Stimulated activated naive CD8-positive, alpha-beta T cell treated with anti-CD3 and anti-CD28 coated beads, Interleukin-15, amount 100 ng/mL, for 72 hours (primary cell): ENCODE measurements around the gene SELENON.
A peak's percentile ranks its signal among the peaks of the same experiment; 100 is the strongest.

ENCODE experiments used
- ATAC-seq: fragments of 150-1000 bp; cut with Tn5 transposase; 2 replicates; pipeline ENCODE4 v1.10.0; 2021; ENCODE audit warnings: mild to moderate bottlenecking, moderate library complexity
- DNase-seq, 2 donors: peaks; one replicate each; pipeline ENCODE4 v3.0.0; 2021 to 2022
- H3K27ac Mint-ChIP-seq, 2 donors: one replicate each; pipeline ENCODE4 v1.8.0; 2022; ENCODE audit warnings: mild to moderate bottlenecking in 2 of 2, mixed read lengths in 2 of 2, moderate library complexity in 2 of 2
- H3K27me3 Mint-ChIP-seq: one replicate; pipeline ENCODE4 v1.8.0; 2022; ENCODE audit warnings: mixed read lengths
- H3K4me1 Mint-ChIP-seq: one replicate; pipeline ENCODE4 v1.8.0; 2022; ENCODE audit warnings: mild to moderate bottlenecking, mixed read lengths
- H3K4me3 Mint-ChIP-seq, 2 donors: one replicate each; pipeline ENCODE4 v1.8.0; 2022; ENCODE audit warnings: mild to moderate bottlenecking in 2 of 2, mixed read lengths in 2 of 2, moderate library complexity in 1 of 2
- H3K9me3 Mint-ChIP-seq, 2 donors: one replicate each; pipeline ENCODE4 v1.8.0; 2022; ENCODE audit warnings: mixed read lengths in 2 of 2

SELENON gene

DNA sequence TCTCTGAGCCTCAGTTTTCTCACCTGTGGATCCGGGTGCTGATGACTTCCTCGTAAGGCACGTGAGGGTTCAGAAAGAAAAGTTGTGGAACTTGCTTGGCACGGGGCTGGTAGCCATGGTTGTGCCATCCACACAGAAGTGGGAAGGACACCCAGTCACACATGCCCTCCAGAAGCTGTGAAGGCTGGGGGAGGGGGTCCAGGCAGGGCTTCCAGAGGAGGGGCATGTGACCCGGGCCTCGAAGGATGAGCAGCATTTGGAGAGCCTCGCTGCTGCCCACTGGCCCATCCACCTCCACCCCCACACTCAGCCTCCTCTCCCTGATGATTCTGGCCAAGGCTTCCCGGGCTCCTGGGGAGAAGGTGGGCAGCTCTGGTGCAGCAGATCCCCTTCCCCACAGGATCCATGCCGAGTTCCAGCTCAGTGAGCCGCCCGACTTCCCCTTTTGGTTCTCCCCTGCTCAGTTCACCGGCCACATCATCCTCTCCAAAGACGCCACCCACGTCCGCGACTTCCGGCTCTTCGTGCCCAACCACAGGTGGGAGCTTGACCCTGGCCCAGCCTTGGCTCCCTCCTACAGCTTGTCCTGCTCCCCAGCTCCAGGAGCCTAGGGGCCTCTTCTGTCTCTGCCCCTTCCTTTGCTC is 9.4 kb downstream of the SELENON start:
- no peak overlapping the region for H3K4me3 Mint-ChIP-seq
- DNase-seq (no peak), ATAC-seq (no peak)
- H3K4me1 Mint-ChIP-seq = peaks cover 34% of the 10 kb centered on the region
- H3K9me3 Mint-ChIP-seq = no peaks in the 10 kb centered on the region
- H3K27me3 Mint-ChIP-seq = no peaks in the 10 kb centered on the region
- H3K27ac Mint-ChIP-seq = peak overlapping the region in 1 of 2 donors; percentile 74

DNA sequence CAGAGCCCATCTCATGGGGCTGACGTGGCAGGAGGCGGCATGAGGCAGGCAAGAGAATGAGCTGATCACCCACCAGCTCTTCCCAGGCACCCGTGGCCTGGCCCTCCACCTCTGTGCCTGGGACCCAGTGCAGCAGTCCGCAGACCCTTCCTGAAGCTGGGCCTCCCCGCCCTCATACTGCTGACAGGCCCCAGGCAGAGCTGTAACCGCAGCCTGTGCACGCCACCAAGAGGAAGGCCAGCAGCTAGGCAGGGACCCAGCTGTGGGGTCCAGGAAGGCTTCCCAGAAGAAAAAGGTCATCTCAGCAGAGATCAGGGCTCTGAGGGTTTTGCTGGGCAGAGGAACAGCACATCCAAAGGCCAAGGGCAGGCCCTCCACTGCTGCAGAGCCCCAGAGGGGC is 9.9 kb downstream of the SELENON start:
- H3K4me3 Mint-ChIP-seq = no peak overlapping the region
- no peak for DNase-seq
- peaks cover 28% of the 10 kb centered on the region for H3K4me1 Mint-ChIP-seq
- ATAC-seq = no peak
- H3K27ac Mint-ChIP-seq = peak overlapping the region in 1 of 2 donors; percentile 74
- H3K9me3 Mint-ChIP-seq = no peaks in the 10 kb centered on the region
- H3K27me3 Mint-ChIP-seq = no peaks in the 10 kb centered on the region

DNA sequence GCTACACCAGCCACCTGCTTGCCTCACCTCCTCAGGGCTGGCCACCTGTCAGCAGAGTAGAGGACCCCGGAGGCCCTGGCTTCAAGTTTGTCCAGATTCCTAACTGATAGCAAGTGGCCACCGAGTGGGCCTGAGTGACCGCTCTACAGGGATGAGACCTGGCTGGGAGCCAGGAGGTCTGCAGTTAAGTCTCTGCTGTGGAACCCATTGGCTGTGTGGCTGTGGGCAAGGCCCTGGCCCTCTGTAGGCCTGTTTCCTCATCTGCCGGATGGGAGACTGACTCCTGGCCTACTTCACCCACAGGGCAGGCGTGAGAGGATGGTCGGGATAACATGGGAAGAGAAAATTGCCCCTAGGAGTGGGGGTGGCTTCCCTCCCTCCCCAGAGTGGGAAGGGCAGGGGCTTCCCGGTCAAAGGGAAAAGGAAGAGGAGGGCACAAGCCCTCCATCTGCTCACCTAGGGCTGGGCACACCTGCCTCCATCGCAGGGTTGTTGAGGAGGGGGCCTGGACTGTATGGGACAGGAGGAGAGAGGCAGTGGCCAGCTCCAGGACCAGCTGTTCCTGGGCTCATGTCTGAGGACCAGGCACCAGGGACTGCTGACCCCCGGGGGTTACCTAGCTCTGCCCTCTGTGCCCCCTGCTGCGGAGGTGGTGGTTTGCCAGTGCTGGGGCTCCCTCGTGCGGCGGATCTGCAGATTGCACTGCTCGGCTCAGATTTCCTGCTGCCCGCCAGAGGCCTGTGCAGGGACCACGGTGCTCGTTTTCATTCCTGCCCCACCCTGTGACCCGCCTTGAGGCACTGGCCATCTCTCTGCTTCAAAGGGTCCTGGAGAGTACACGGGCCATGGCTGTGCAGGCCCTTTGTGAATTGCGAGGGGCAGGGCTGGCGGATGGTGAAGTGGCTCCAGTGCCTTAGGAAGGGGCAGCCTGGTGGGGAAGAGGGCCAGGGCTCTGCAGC is 10.6 kb downstream of the SELENON start:
- H3K9me3 Mint-ChIP-seq = no peaks in the 10 kb centered on the region
- peaks cover 24% of the 10 kb centered on the region for H3K4me1 Mint-ChIP-seq
- DNase-seq = peak; percentile 77 to 80
- no peaks in the 10 kb centered on the region for H3K27me3 Mint-ChIP-seq
- H3K4me3 Mint-ChIP-seq = no peak overlapping the region
- H3K27ac Mint-ChIP-seq = no peak overlapping the region
- peak; percentile 69 for ATAC-seq

DNA sequence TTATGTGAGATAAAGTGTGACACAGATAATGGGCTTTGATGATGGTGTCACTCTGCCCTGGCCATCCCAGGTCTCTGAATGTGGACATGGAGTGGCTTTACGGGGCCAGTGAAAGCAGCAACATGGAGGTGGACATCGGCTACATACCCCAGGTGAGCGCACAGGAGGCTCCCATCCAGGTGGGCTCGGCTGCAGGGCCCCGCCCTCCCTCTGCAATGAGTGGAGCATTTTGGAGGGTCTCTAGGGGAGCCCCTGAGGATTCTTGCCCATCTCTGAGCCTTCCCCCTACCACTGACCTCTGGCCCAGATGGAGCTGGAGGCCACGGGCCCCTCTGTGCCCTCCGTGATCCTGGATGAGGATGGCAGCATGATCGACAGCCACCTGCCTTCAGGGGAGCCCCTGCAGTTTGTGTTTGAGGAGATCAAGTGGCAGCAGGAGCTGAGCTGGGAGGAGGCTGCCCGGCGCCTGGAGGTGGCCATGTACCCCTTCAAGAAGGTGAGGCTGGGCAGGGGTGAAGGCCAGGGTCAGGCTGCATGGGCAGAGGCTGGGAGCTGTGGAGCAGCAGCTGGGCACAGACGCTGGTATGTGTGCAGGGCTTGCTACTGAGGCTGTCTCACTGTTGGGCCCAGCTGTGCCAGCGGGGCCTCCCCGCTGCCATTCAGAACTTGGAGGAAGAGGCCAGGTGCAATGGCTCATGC is 11.5 kb downstream of the SELENON start:
- no peak overlapping the region for H3K4me3 Mint-ChIP-seq
- H3K9me3 Mint-ChIP-seq = no peaks in the 10 kb centered on the region
- H3K27ac Mint-ChIP-seq = no peak overlapping the region
- ATAC-seq = no peak
- peaks cover 24% of the 10 kb centered on the region for H3K4me1 Mint-ChIP-seq
- no peaks in the 10 kb centered on the region for H3K27me3 Mint-ChIP-seq
- DNase-seq = no peak

DNA sequence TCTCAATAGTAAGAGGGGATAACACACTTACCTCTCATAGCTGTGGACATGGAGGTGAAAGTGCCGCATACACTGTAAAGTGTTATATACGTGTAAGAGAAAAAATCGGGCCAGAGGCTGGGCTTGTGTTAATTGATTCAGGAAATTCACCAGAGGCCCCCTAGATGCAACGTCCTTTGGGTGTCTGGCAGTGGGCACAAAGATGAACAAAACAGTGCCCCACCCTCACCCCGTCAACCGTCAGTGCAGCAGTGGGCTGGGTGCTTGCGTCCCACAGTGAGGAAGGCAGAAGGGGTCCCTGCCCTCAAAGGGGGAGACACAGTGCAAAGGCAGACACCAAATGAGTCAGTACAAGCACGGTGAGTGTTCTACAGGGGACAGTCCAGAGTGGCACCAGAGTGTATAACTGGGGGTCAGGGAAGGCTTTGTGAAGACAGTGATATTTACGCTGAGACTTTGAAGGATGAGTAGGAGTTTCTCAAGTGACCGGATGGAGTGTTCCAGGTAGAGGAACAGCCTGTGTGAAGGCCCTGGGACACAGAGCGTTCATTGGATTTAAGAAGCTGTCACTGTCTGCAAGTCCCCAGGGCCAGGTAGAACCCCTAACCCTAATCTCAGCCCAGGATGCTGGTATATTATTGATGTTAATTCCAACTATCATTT is 13.2 kb downstream of the SELENON start:
- DNase-seq = no peak
- no peak for ATAC-seq
- Mint-ChIP-seq H3K9me3 (no peaks in the 10 kb centered on the region), H3K27ac (no peak overlapping the region), H3K4me1 (peaks cover 30% of the 10 kb centered on the region), H3K27me3 (no peaks in the 10 kb centered on the region), H3K4me3 (no peak overlapping the region)

DNA sequence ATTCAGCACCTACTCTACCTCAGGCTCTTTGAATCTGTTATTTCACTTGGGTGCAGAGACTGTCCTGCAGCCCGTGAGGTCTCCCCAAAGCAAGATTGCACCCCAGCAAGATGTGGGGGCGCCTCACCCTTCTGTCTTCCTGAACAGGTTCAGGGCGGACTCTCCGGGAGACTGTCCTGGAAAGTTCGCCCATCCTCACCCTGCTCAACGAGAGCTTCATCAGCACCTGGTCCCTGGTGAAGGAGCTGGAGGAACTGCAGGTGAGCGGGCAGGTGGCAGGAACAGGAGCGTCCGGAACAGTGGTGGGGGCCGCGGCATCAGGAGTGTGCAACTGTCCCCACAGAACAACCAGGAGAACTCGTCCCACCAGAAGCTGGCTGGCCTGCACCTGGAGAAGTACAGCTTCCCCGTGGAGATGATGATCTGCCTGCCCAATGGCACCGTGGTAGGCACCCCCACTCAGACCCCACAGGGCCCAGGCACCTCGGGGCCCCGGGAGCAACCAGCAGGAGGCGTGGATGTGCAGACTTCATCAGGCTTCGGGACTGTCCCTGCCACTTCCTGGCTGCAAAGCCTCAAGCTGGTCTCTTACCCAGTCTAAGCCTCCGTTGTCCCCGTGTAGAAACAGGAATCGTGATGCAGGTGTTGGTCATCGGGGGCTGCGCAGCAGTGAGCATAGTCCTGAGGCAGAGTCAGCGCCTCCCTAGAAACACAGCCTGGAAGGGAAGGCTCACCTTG is 13.9 kb downstream of the SELENON start:
- no peaks in the 10 kb centered on the region for H3K27me3 Mint-ChIP-seq
- H3K4me3 Mint-ChIP-seq = no peak overlapping the region
- no peaks in the 10 kb centered on the region for H3K9me3 Mint-ChIP-seq
- DNase-seq (no peak), ATAC-seq (no peak)
- no peak overlapping the region for H3K27ac Mint-ChIP-seq
- H3K4me1 Mint-ChIP-seq = peaks cover 37% of the 10 kb centered on the region

DNA sequence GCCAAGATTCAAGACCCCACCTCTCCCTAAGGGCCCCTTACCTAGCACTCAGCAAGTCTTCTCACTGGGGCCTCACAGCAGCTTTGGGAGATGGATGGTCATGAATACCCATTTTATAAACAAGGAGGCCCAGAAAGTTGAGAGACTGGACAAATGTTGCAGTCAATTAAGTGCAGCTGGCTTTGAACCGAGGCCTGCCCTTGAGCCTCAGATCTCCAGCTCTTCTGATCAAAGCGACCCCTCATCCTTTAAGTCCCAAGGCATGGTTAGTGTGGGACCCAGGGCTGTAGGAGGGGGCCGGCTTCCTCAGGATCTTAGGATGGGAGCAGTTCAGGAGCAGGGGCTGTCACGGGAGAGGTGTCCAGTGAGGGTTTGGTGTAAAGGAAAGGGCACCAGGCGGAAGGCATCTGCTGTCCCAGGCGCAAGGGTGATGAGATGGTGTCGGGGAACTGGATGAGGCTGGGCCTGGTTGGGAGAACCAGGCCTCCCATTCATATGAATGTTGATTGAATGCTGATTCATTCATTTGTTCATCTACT is 14.6 kb downstream of the SELENON start:
- H3K4me1 Mint-ChIP-seq = peaks cover 37% of the 10 kb centered on the region
- ATAC-seq (no peak), DNase-seq (no peak)
- H3K27ac Mint-ChIP-seq = peak overlapping the region in 1 of 2 donors; percentile 4
- H3K9me3 Mint-ChIP-seq = no peaks in the 10 kb centered on the region
- no peak overlapping the region for H3K4me3 Mint-ChIP-seq
- no peaks in the 10 kb centered on the region for H3K27me3 Mint-ChIP-seq

DNA sequence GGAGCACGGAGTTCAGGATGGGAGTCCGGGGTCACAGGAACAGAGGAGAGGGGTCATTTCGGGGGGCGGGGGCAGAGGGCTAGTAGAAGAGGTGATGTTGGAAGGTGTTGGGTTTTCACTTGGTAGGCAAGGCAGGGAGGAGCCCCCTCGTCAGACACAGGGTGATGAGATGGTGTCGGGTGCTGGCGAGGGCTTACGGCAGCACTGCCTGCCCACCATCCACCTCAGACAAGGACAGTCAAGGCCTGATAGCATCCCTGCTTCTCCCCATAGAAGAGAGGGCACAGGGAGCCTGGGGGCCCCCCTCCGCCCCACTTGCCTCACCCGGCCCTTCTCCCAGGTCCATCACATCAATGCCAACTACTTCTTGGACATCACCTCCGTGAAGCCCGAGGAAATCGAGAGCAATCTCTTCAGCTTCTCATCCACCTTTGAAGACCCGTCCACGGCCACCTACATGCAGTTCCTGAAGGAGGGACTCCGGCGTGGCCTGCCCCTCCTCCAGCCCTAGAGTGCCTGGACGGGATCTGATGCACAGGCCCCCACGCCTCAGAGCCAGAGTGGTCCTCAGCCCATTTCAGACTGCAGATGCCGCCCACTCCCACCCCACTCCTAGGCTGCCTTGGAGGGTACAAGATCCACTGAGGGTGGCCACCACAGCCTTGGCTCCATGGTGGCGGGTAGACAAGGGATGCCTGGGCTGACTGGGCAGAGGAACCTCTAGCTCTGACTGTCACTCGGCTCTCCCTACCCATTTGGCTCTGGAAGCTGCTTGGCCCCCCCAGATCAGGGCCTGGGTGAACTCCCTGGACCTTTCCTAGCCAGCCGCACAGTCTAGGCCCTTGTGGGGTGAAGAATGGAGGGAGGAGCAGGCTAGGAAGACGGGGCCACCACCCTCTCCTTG is 15.5 kb downstream of the SELENON start:
- Mint-ChIP-seq H3K4me1 (peaks cover 29% of the 10 kb centered on the region), H3K9me3 (no peaks in the 10 kb centered on the region), H3K27me3 (no peaks in the 10 kb centered on the region), H3K4me3 (no peak overlapping the region), H3K27ac (no peak overlapping the region)
- no peak for DNase-seq
- ATAC-seq = no peak

DNA sequence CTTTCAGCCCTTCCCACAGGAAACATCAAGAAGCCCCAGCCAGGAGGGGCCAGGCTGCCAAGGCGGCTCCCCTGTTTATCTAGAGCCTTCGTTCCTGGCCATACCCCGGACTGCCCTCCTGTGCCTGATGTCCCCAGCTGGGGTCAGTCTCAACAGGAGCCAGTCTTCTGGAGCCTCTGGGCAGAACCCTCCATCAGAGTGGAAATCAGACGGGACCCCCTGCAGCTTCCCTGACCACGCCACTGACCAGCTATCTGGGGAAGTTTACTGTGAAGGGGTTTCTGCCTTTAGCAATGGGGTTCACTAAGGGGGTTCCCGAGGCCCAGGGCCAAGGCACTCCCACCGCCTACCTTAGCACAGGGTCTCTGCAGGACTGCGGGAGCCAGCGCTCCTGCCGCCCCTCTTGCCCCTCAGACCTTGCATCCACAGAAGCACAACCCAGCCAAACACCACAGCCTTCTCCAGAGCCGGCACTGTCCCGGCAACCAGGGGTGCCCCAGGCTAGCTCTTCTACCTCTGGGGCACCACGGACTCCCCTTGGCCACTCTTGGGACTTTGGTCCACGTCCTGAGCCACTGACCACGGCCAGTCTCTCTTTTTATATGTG is 16.2 kb downstream of the SELENON start:
- no peak for DNase-seq
- H3K27ac Mint-ChIP-seq = no peak overlapping the region
- H3K27me3 Mint-ChIP-seq = no peaks in the 10 kb centered on the region
- H3K4me1 Mint-ChIP-seq = peaks cover 28% of the 10 kb centered on the region
- H3K4me3 Mint-ChIP-seq = no peak overlapping the region
- ATAC-seq = no peak
- no peaks in the 10 kb centered on the region for H3K9me3 Mint-ChIP-seq

DNA sequence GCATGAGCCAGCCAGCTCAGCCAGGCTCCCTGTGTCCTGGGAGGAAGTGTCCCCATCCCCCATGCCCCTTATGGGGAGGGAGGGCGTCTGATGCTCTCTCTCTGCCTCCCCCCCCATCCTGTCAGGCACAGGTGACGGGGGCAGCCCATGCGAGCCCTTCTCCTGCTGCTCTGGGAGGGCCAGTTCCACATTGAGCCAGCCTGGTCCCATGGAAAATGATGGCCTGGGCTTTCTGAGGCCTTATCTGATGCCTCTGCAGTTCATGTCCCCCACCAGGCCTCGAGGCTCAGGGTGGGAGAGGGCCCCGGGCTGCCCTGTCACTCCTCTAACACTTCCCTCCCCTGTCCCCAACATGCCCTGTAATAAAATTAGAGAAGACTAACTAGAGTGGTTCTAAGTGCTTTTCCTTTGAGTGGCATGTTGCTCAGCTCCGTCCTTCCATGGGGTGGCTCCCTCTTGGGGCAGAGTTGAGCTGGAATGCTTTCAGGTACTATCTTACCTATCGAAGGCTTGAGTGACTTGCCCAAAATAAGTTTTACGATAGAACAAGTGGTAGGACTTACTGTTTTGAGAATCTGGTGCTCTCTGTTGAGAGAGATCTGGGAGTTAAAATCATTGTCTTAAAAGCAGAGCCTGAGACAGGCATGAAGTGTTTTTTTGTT is 18.0 kb downstream of the SELENON start:
- DNase-seq (no peak), ATAC-seq (no peak)
- Mint-ChIP-seq H3K4me3 (peak overlapping the region; percentile 92 to 99), H3K27me3 (no peaks in the 10 kb centered on the region), H3K9me3 (no peaks in the 10 kb centered on the region), H3K4me1 (peaks cover 39% of the 10 kb centered on the region), H3K27ac (peak overlapping the region in 1 of 2 donors; percentile 84)

DNA sequence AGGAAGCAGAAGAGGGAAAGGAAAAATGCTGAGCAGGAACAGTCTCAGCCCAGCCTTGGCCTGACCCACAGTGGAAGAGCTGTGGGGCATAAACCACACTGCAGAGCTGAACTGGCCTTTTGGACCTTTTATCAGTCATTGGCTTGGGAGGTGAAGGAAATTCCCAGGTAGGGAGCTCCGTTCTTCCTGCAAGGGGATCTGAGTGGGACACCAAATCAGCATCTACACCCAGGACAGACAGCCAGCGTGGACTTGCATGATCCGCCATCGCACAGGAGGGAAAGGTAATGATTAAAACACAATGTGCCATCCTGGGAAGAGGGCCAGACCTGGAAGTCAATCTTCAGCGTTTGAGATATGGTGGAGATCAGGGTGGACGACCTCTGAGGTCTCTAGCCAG is 18.6 kb downstream of the SELENON start:
- H3K4me3 Mint-ChIP-seq = peak overlapping the region; percentile 92 to 99
- H3K27me3 Mint-ChIP-seq = no peaks in the 10 kb centered on the region
- H3K4me1 Mint-ChIP-seq = peaks cover 39% of the 10 kb centered on the region
- ATAC-seq (no peak), DNase-seq (no peak)
- H3K9me3 Mint-ChIP-seq = no peaks in the 10 kb centered on the region
- H3K27ac Mint-ChIP-seq = peak overlapping the region in 1 of 2 donors; percentile 91

DNA sequence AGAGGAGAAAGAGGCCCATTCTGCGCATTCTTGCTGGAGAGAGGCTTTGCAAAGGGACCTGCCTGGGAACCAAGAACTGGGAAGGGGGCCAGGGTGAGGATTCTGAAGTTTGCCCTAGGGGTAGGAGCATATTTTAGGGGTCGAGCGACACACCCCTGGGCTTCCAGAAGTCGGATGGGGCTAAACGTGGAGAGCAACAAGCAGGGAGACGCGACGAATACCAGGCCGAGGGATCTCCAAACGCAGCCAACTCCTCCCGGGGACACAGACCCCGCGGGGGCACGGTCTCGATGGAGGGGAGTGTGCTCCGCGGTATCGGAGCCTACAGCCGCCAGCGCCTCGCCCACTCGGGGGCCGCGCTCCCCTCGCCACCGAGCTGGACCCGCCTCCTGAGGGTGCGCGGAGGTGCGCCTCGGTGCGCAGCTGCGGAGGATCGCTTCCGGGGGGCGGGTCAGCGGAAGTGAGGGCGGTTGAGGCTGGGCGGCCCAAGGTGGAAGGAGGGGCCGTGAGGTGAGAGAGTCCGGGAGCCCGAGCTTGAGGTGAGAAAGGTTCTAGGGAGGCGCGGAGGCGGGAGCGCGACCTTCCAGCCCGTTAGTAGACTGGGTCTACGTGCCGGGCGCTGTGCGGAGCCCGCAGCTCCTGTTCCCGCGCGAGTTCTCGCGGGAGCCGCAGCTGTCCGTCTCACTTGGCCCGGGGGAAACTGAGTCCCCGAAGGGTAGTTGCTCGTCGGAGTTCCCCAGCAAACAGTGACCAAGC is 19.7 kb downstream of the SELENON start, which contains the start of gene MTFR1L:
Gene MTFR1L, plus strand, starts transcription at position 464 of the 756 bp plus-strand sequence. CDS start 3,151 bp downstream, outside the sequence.
- ATAC-seq = peak; percentile 90
- Mint-ChIP-seq H3K4me1 (peaks cover 39% of the 10 kb centered on the region), H3K27me3 (no peaks in the 10 kb centered on the region), H3K9me3 (no peaks in the 10 kb centered on the region), H3K4me3 (peak within 1 kb of the TSS; percentile 92 to 99), H3K27ac (peak within 1 kb of the TSS; percentile 97 to 98)
- peak; percentile 94 to 96 for DNase-seq
